Kidney tubule cell (primary cell): ENCODE results near the gene NUPR2.
"Not testable (repeated sequence)": the region's sequence is repeated elsewhere in the genome, so short reads cannot be mapped to it uniquely, and the experiment has no call there.

Experiments
- DNase-seq: peaks from one replicate; pipeline ENCODE4 v3.0.0-alpha.2; 2018; ENCODE audit warnings: low spot score

The NUPR2 gene, protein sequence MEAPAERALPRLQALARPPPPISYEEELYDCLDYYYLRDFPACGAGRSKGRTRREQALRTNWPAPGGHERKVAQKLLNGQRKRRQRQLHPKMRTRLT

DNA sequence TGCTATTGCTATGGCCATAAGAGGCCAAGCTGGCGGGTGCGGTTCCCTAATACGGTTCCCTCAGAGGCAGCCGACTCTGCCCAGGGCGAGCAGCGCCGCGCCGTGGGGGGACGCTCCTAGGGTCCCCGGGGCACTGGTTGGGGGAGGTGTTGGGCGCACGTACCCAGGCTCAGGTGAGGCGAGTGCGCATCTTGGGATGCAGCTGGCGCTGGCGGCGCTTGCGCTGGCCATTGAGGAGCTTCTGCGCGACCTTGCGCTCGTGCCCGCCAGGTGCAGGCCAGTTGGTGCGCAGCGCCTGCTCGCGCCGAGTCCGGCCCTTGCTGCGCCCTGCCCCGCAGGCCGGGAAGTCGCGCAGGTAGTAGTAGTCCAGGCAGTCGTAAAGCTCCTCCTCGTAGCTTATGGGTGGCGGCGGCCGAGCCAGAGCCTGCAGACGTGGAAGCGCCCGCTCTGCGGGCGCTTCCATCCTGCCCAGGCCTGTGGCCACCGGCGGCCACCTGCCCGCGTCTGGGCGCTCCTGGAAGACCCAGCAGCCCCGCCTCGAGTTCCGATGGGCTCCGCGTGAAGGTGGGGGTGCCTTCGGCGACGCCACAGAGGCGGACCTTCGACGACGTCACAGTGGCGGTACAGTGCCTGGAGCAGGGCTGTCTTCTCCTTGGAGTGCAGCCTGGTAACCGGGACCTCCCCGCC lies at the start of gene NUPR2:
NUPR2 (minus strand) TSS at position 566 of the 687 bp plus-strand sequence; CDS start at position 463, 103 bp downstream.
- peak; percentile 52 for DNase-seq

DNA sequence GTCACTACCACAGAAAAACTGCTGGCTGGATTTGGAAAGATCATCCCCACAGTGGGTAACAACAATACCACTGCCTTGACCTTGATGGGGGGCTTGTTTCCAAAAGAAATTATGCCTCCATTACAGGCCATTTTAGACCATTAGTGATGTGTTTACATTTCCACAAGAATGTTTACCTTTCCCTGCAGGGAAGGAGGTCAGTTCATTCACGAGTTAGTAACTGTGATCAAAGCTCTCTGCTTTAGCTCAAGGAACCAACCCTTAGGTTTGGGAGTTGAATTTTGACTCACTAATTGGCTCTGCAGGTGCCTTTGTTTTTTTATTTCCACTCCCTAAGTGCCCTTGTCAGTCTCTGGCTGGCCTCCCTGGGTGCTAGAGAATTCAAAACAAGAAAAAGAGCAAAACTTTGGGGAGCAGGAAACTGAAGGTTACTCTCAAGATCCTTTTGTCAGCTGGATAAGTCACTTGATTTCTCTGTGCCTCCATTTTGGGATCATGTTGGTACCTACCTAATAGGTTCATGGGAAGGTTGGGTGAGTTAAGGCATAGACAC lies 41.1 kb upstream of the NUPR2 start:
- DNase-seq: no peak

GRCh38 chr7:56131062-56131461 lies 14.8 kb upstream of the NUPR2 start:
- DNase-seq: not testable (repeated sequence)

DNA sequence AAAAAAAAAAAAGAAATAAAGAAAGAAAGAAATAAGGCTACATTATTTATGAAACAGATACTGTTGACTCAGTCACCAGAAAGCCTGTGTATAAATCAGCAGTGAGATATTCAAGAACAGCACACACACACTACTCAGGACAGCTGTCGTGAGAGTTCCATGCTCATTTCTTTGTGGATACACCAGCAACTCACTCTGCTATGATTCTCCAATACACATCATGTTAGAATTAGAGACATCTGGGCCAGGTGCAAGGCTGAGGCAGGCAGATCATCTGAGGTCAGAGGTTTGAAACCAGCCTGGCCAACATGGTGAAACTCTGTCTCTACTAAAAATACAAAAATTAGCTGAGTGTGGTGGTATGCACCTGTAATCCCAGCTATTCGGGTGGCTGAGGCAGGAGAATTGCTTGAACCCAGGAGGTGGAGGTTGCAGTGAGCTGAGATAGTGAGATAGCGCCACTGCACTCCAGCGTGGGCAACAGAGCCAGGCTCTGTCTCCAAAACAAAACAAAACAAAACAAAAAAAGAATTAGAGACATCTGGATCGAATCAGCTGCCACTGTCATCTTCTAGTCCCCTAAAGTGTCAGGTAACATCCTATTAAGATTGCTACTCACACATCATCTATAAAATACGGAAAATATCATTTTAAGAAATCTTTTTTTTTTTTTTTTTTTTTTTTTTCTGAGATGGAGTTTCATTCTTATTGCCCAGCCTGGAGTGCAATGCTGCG lies 11.2 kb upstream of the NUPR2 start:
- no peak for DNase-seq

- DNase-seq: no peak
These were observed 9.6 kb upstream of the NUPR2 start for GRCh38 chr7:56125831-56126230.

- DNase-seq: no peak
These were observed 8.8 kb upstream of the NUPR2 start for GRCh38 chr7:56124981-56125380.

GRCh38 chr7:56121440-56121839 lies 5.2 kb upstream of the NUPR2 start:
- DNase-seq: peak; percentile 25

- not testable (repeated sequence) for DNase-seq
These were observed 4.0 kb downstream of the NUPR2 start for GRCh38 chr7:56112244-56112643.

- peak; percentile 73 for DNase-seq
These were observed 5.6 kb downstream of the NUPR2 start for GRCh38 chr7:56110611-56111010.

DNA sequence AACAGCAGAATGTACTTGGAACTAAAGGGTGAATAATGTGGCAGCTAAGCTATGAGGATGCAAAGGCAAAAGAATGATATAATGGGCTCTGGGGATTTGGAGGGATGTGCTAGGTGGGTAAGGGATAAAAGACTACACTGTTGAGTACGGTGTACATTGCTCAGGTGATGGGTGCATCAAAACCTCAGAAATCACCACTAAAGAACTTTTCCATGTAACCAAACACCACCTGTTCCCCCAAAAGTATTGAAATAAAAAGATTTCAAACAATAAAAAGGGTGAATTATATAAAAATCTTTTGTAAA lies 8.3 kb downstream of the NUPR2 start:
- no peak for DNase-seq

GRCh38 chr7:56106108-56107073 lies 9.8 kb downstream of the NUPR2 start, which contains the start of gene CHCHD2:
Gene CHCHD2, minus strand, starts transcription at chr7:56106476. Its CDS starts 63 bp downstream, at chr7:56106413.
- DNase-seq: peak; percentile 99

- peak; percentile 78 for DNase-seq
These were observed 10.7 kb downstream of the NUPR2 start for GRCh38 chr7:56105508-56105907.

- not testable (repeated sequence) for DNase-seq
These were observed 12.1 kb downstream of the NUPR2 start for GRCh38 chr7:56104138-56104537.

GRCh38 chr7:56099653-56100052 lies 16.6 kb downstream of the NUPR2 start:
- no peak for DNase-seq

DNA sequence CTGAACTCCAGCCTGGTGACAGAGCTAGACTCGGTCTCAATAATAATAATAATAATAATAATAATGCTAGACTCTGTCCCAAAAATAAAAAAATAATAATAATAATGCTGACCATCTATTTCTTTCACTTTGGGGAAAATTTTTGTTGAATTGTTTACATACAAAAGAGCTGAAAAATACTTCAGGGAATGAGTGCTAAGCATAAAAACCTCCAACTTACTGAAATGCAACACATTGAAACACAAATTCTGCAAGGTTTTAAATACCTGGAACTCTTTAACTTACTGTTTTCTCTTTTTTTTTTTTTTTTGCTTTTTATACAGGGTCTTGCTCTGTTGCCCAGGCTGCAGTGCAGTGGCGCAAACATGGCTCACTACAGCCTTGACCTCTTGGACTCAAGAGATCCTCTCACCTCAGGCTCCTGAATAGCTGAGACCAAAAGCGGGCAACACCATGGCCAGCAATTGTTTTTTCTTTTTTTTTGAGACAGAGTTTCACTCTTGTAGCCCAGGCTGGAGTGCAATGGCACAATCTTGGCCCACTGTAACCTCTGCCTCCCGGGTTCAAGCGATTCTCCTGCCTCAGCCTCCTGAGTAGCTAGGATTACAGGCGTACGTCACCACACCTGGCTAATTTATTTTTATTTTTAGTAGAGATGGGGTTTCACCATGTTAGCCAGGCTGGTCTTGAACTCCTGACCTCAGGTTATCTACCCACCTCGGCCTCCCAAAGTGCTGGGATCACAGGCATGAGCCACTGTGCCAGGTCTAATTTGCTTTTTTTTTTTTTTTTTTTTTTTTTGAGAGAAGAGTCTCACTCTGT lies 17.8 kb downstream of the NUPR2 start:
- DNase-seq: not testable (repeated sequence)

- peak; percentile 31 for DNase-seq
These were observed 18.5 kb downstream of the NUPR2 start for GRCh38 chr7:56097700-56098099.

DNA sequence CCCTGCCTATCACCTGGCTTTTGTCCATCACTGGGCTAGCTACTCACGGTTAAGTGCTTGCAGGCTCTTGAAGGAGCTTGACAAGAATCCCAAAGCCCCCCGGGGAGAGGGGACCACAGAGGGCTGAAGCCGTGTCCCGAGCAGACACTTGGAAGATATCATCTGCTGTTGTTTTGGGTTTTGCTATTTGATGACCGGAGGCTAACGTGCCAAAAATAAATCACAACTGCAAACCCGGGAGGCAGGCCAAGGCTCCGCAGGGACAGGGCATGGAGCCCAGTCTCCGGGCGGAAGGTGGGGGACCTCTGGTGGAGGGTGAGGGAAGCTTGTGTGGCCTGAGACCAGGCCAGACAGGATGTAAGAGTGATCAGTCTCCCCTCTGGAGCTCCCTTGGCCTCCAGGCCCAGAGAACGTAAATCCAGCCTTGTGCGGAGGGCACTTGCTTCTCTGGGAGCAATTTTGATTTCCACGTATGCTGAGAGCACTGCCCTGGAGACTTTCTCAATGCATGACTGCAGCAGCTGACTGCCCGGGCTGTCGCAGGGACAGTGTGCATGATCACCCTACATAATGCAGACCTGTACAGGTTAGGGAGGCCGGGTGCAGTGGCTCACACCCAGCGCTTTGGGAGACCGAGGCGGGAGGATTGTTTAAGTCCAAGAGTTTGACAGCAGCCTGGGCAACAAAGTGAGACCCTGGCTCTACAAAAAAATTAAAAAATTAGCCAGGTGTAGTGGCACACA lies 23.3 kb downstream of the NUPR2 start, which contains the start of gene PHKG1:
PHKG1 (minus strand) TSS at position 164 of the 743 bp plus-strand sequence. CDS start 4,011 bp downstream, outside the sequence.
- peak; percentile 65 for DNase-seq

- not testable (repeated sequence) for DNase-seq
These were observed 23.8 kb downstream of the NUPR2 start for GRCh38 chr7:56092388-56092787.

DNA sequence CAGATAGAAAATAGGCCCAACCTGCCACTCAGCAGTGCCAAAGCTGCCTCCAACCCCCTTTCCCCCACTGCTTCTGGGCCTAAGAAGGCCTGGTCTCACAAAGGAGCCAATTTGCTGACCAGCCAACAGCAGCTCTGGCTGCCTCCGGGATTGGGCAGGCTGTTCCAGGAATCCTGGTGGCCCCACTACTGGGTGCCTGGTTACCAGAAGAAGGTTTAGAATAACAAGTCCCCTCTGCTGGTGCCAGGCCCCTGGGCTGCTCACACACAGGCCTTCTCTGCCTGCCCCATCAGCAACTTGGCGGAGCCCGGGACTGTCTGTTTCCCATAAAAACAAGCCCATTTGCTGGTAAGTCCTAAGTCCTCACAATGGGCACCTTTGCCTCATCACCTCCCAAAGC lies 24.6 kb downstream of the NUPR2 start:
- DNase-seq: no peak

GRCh38 chr7:56087445-56087844 lies 28.8 kb downstream of the NUPR2 start:
- DNase-seq: no peak
